ENCODE results near the gene NLE1. TPM values are rescaled to one million over a fixed set of nuclear protein-coding genes. Genes with fewer than 3 reads are reported as not detected.
A peak's percentile ranks its signal among the peaks of the same experiment; 100 is the strongest.

Gene NLE1
- total RNA-seq, 1 experiment from 2014 or later: 36.2 TPM

DNA sequence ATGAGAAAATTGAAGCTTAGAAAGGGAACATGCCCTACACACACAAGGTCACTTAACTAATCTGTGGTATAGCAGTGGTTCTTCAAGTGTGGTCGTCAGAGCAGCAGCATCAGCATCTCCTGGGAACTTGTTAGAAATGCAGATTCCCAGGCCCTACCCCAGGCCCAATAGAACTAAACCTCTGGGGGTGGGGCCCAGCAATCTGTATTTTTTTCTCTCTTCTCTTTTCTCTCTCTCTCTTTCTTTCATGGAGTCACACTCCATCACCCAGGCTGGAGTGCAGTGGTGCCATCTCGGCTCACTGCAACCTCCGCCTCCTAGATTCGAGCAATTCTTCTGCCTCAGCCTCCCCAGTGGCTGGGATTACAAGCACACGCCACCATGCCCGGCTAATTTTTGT, 3.9 kb downstream of the NLE1 start:
- Mint-ChIP-seq H3K27ac (ENCODE audit: low read depth, unreplicated experiment) (peak overlapping the region; percentile 59), H3K36me3 (ENCODE audit: insufficient read depth, unreplicated experiment) (peaks cover 51% of the 10 kb centered on the region), H3K4me3 (ENCODE audit: unreplicated experiment) (no peak overlapping the region), H3K27me3 (ENCODE audit: insufficient read depth, unreplicated experiment) (no peaks in the 10 kb centered on the region), H3K4me1 (ENCODE audit: insufficient read depth, unreplicated experiment) (peaks cover under 1% of the 10 kb centered on the region), H3K9me3 (ENCODE audit: unreplicated experiment) (no peaks in the 10 kb centered on the region)
- BruUV-seq (replicated peaks): no TSS peak
- TF ChIP-seq, protein P1, sequence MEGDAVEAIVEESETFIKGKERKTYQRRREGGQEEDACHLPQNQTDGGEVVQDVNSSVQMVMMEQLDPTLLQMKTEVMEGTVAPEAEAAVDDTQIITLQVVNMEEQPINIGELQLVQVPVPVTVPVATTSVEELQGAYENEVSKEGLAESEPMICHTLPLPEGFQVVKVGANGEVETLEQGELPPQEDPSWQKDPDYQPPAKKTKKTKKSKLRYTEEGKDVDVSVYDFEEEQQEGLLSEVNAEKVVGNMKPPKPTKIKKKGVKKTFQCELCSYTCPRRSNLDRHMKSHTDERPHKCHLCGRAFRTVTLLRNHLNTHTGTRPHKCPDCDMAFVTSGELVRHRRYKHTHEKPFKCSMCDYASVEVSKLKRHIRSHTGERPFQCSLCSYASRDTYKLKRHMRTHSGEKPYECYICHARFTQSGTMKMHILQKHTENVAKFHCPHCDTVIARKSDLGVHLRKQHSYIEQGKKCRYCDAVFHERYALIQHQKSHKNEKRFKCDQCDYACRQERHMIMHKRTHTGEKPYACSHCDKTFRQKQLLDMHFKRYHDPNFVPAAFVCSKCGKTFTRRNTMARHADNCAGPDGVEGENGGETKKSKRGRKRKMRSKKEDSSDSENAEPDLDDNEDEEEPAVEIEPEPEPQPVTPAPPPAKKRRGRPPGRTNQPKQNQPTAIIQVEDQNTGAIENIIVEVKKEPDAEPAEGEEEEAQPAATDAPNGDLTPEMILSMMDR (IDR thresholded peaks at IDR 0.05; ENCODE audit: unreplicated experiment): no peak
- DNase-seq (ENCODE audit: unreplicated experiment): no peak
- CTCF ChIA-PET: interaction anchor here (0.5 to 2.2 kb wide), 4 partner anchors 18 to 631 kb away, joined by 3 to 6 read pairs (median 3); no protein-coding TSS in a partner anchor
- intact Hi-C loops (cut with micrococcal nuclease): no loop called here
- POLR2A ChIA-PET: no interaction called here

DNA sequence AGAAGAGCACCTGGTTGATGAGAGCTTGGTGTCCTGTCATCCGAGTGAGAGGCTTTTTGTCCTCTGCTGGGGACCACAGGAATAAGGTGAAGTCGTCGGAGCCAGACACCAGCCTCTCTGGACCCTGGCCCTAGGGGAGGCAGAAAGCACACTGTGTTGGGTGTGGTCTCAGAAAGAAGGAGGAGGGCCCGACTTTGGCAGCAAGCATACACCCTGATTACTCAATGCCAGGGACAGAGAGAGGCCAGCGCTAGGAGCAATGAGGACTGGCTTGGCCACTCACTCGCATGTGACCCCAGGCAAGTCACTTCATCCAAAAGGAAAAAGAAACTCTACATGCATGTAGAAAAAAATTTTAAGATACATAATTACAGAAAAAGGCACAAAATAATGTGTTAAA, 6.8 kb downstream of the NLE1 start:
- Mint-ChIP-seq H3K36me3 (ENCODE audit: insufficient read depth, unreplicated experiment) (peaks cover 66% of the 10 kb centered on the region), H3K27ac (ENCODE audit: low read depth, unreplicated experiment) (peak overlapping the region; percentile 27), H3K4me3 (ENCODE audit: unreplicated experiment) (no peak overlapping the region), H3K27me3 (ENCODE audit: insufficient read depth, unreplicated experiment) (no peaks in the 10 kb centered on the region), H3K9me3 (ENCODE audit: unreplicated experiment) (no peaks in the 10 kb centered on the region), H3K4me1 (ENCODE audit: insufficient read depth, unreplicated experiment) (no peaks in the 10 kb centered on the region)
- intact Hi-C loops (cut with micrococcal nuclease): no loop called here
- CTCF ChIA-PET: interaction anchor here (1.5 kb wide), 1 partner anchor 15 kb away, joined by 7 read pairs; the partner anchor contains the start of gene RAD51D
- POLR2A ChIA-PET: no interaction called here
- no TSS peak for BruUV-seq (replicated peaks)
- DNase-seq (ENCODE audit: unreplicated experiment): no peak
- TF ChIP-seq, protein P1 (IDR thresholded peaks at IDR 0.05; ENCODE audit: unreplicated experiment): no peak

DNA sequence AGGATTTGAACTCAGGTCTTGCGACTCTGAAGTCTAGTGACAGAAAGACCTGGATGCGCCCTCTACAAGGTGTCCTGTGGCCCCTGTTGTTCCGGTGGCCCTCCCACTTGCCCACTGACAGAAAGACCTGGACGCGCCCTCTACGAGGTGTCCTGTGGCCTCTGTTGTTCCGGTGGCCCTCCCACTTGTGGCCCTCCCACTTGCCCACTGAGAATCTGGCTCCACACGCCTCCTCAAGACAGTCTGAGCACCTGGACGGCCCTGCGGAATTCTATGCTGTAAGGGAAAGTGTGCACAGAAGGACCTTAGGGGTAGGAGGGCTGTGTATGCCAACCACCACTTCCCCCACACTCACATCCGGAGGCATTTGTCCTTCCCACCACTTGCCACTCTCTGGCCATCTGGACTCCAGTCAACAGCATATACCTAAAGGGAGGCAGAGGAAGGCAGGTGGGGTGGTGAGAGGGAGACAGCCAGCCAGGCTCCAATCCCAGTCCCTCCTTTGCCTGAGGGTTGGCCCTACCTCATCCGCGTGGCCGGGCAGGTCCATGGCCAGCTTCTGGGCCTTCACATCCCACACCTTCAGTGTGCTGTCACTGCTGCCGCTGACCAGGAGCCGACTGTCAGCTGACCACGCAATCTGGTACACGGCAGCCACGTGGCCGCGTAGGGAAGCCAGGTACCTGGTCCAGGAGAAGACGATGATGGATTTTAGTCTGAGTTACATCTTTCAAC, 9.1 kb downstream of the NLE1 start:
- ChIA-PET POLR2A (no interaction called here), CTCF (interaction anchor here (1.0 kb wide), 1 partner anchor 14 kb away, joined by 3 read pairs; no protein-coding TSS in a partner anchor)
- Mint-ChIP-seq H3K36me3 (ENCODE audit: insufficient read depth, unreplicated experiment) (peaks cover 51% of the 10 kb centered on the region), H3K9me3 (ENCODE audit: unreplicated experiment) (no peaks in the 10 kb centered on the region), H3K4me1 (ENCODE audit: insufficient read depth, unreplicated experiment) (no peaks in the 10 kb centered on the region), H3K4me3 (ENCODE audit: unreplicated experiment) (no peak overlapping the region), H3K27me3 (ENCODE audit: insufficient read depth, unreplicated experiment) (no peaks in the 10 kb centered on the region), H3K27ac (ENCODE audit: low read depth, unreplicated experiment) (no peak overlapping the region)
- BruUV-seq (replicated peaks): no TSS peak
- TF ChIP-seq, protein P1 (IDR thresholded peaks at IDR 0.05; ENCODE audit: unreplicated experiment): no peak
- DNase-seq (ENCODE audit: unreplicated experiment): no peak
- intact Hi-C loops (cut with micrococcal nuclease): no loop called here

DNA sequence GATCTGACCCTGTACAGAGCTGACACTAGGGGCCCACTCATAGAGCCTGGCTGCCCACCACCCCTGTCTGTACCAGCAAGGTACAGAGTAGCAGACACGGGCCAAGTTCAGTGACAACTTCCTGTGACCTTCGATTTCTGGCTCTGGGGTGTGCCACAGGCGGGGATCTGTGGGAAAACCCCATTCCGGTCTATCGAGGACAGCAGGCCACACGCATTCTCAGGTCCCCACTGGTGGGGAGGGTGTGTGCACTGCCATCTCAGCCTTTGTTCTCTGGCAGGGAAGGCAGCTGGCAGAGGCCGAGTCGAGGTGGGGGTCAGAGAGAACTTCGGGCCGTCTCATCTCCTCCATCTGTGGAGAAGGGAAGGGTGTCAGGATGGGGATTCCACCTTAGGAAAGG, 10.0 kb downstream of the NLE1 start:
- Mint-ChIP-seq H3K27ac (ENCODE audit: low read depth, unreplicated experiment) (no peak overlapping the region), H3K36me3 (ENCODE audit: insufficient read depth, unreplicated experiment) (peaks cover 45% of the 10 kb centered on the region), H3K4me1 (ENCODE audit: insufficient read depth, unreplicated experiment) (no peaks in the 10 kb centered on the region), H3K9me3 (ENCODE audit: unreplicated experiment) (no peaks in the 10 kb centered on the region), H3K4me3 (ENCODE audit: unreplicated experiment) (no peak overlapping the region), H3K27me3 (ENCODE audit: insufficient read depth, unreplicated experiment) (no peaks in the 10 kb centered on the region)
- ChIA-PET POLR2A (no interaction called here), CTCF (no interaction called here)
- TF ChIP-seq, protein P1 (IDR thresholded peaks at IDR 0.05; ENCODE audit: unreplicated experiment): no peak
- BruUV-seq (replicated peaks): no TSS peak
- no peak for DNase-seq (ENCODE audit: unreplicated experiment)
- intact Hi-C loops (cut with micrococcal nuclease): no loop called here

All from MCF 10A (cell line).